GM19023 (cell line): ENCODE measurements around the gene POR.
"Not testable (repeated sequence)": the region's sequence is repeated elsewhere in the genome, so short reads cannot be mapped to it uniquely, and the experiment has no call there.

Source experiments
- ATAC-seq: cut with Tn5 transposase; IDR thresholded peaks from one replicate; pipeline ENCODE4 v1.9.1; 2021; ENCODE audit warnings: mild to moderate bottlenecking, moderate library complexity; ENCODE audit not compliant: unreplicated experiment

Gene POR

GRCh38 chr7:75884476-75884875, 30.5 kb upstream of the POR start:
- no peak for ATAC-seq

- no peak for ATAC-seq
These were observed 29.9 kb upstream of the POR start for GRCh38 chr7:75885036-75885435.

DNA sequence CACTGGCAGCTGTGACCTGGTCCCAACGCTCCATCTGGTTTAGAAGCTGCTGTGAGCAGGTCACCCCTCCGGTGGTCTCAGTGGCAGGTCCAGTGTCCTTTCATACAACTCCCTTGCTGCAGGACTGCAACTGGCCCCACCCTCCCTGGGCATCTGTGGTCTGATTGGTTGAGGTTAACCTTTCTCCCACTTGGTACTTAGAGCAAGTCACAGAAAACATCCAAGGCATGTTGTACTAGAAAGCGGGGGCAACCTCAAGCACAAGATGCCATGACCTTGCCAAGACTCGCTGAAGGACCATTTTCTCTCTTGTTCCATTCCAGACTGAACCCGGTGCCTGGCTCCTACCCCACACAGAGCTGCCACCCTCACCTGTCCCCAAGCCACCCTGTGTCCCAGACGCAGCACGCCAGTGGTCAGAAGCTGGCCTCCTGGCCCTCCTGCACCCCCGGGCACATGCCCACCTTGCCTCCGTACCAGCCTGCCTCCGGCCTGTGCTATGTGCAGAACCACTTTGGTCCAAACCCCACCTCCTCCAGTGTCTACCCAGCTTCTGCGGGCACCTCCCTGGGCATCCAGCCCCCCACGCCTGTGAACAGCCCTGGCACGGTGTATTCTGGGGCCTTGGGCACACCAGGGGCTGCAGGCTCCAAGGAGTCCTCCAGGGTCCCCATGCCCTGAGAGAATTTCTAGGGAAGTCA, 27.1 kb upstream of the POR start:
- ATAC-seq = no peak

- no peak for ATAC-seq
These were observed 26.3 kb upstream of the POR start for GRCh38 chr7:75888464-75889222.

DNA sequence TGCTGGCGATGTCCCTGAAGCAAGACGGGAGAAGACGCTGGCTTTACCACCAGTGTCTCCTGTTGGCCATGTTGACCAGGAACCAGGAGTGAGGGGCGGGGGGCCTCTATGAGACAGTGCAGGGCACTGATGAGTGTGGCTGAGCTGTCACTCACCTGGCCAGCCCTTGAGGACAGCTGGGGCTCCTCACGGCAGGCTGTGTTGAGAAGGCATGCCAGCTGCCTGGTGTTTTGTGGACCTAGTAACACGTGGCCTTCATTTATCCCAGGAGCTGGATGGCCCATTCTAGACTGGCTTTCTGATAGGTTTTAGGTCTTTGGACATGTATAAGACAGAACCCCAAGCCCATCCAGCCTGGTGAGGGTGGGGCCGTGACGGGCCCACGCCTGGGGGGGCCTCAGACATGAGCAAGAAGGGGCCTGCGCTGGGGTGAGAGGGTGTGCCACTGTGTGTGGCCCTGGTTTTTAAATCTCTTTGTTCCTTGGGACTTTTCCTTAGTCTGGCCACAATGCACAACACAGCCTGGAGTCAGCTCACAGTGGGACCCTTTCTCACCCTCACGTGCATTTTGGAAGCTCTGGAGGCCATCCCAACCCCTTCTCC, 25.6 kb upstream of the POR start:
- ATAC-seq = no peak

- no peak for ATAC-seq
These were observed 25.1 kb upstream of the POR start for GRCh38 chr7:75889826-75890225.

DNA sequence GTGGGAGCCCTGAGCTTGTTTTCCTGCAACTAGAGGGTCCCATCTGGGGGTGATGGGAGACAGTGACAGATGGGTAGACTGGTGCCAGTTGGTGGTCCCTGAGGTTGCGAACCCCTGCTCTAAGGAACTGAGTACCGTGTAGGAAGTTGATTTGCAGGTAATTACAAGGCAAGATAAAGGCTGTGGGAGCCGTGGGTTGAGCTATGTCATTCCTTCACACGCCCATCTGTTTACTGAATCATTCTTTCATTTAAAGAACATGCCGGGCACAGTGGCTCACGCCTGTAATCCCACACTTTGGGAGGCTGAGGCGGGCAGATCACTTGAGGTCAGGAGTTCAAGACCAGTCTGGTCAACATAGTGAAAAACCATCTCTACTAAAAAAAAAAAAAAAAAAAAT, 23.7 kb upstream of the POR start:
- ATAC-seq = not testable (repeated sequence)

DNA sequence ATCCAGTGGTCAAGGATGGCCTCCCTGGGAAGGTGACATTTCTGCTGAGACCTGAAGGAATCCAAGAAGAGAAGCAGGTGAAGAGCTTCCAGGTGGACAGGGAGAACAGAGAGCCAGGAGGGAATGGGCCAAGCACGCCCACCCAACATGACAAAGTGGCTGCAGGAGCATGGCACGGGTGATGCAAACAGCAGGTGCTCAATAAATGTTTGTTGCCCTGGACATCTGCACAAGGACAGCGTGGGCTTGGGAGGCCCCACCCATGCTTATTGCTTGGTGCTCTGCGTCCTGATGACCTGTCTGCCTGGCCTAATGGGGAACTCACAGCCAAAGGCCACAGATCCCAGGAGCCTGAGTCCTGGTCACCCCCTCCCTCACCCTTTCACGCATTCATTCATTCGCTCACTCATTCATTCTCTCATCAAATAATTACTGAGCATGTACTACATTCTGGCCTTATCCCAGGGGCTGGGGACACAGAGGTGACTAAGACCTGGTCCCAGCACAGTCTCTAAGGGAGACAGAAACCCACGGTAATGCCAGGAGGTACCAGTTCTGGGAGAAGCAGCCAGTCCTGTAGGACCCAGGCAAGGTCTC, 23.0 kb upstream of the POR start:
- ATAC-seq = no peak

DNA sequence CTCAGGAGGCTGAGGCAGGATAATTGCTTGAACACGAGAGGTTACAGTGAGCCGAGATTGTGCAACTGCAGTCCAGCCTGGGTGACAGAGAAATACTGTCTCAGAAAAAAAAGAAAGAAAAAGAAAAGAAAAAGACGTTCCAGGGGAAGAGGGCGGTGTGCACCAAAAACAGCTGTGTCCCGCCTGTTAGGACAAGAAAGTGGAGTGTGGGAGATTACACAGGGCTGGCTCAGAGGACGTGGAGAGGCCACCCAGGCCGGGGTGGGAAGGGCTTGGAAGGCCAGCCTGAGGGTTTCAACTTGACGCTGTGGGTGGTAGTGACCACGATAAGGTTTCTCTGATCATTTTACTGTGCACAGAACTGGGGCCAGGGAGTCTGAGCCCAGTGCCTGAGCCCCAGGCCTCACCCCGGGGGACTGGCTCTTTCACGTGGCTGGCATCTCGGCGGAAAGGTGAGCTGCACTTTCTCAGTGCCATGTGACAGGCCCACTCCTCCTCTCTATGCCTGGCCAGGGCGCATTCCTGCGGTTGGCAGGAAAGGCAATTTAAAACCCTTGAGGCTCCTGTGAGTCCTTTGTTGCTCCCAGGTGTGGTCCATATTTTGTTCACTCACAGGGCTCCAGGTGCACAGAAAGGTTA, 22.2 kb upstream of the POR start:
- no peak for ATAC-seq

DNA sequence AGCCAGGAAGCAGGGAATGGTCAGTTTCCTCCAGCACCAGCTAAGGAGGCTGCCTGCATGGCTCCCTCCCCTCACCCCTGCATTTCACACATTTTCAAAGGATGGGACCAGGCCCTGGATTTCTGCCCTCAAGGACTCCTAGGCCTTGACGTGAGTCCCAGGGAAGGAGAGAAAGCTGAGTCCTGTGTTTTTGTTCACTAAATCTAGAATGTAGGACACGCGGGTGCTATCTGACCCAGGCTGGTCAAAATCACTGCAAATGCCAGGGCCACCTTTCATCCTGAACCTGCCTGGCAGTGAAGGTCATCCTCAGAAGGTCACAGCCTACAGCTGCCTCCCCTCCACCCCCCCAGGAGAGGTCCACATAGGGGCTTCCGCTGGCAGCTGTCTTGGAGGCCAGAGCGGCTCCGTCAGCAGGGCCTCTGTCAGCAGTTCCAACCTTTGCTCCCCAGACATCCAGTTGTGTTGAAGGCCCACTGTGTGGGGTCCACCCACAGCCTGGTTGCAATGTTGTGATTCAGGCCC, 18.1 kb upstream of the POR start:
- ATAC-seq = no peak

DNA sequence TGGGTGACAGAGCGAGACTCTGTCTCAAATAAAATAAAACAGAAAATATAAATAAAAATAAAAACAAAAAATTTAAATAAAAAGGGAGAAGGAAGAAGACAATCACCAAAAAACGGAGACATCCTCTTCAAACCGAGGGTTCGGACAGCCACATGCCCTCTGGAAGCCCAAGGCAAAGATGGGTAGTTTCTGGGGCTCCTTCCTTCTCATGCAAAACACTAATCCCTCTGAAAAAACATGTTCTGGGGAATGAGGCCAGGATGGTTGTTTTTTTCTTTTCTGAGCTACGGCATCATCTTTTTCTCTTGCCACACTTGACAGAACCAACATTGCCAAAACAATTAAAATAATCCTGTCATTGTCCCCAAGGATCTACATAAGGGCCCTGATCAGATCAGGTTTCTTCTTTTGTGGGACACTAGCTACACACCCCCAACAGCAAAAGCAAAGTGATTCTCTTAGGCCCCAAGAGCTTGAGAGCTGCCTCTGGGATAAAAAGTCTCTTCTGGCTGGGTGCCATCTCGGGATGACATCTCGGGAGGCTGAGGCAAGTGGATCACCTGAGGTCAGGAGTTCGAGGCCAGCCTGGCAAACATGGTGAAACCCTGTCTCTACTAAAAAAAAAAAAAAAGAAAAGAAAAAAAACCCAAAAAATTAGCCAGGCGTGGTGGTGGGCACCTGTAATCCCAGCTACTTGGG, 14.2 kb upstream of the POR start:
- ATAC-seq = no peak

GRCh38 chr7:75905785-75906604, 9.0 kb upstream of the POR start:
- ATAC-seq = no peak

DNA sequence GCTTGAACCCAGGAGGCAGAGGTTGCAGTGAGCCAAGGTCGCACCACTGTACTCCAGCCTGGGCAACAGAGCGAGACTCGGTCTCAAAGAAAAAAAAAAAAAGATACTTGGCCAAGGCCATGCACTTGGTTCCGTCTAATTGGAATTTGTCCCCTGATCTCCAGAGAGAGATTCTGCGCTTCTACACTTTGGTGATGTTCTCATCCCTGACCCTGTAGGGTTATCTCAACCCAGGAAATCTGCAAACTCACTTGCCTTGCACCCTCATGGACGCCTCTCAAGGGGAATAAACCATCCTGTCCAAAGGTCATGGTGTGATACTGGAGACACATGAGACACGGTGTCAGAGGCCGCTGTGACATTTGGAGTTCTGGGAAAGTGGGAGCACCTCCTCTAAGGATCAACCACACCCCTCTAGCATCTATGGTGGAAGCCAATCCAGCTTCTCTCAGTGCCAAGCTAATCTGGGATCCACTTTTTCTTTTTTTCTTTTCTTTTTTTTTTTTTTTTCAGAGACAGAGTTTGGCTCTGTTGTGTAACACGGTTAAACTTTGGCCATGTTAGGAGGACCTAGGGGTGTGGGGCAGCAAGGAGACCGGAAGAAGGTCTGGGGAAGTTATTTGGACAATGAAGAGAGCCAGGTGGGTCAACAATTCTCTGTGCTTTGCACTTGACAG, 7.8 kb upstream of the POR start:
- no peak for ATAC-seq

DNA sequence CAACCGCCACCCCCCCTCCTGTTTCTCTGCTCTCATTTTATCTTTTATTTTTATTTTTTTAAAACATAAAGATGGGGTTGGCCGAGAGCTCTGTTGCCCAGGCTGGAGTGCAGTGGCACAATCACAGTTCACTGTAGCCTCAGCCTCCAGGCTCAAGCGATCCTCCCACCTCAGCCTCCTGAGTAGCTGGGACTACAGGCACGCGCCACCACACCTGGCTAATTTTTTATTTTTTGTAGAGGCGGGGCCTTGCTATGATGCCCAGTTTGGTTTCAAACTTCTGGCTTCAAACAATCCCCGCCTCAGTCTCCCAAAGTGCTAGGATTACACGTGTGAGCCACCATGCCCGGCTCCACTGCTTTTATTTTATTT, 7.3 kb upstream of the POR start:
- ATAC-seq = not testable (repeated sequence)

- ATAC-seq = no peak
These were observed 5.3 kb upstream of the POR start for GRCh38 chr7:75909521-75910132.

DNA sequence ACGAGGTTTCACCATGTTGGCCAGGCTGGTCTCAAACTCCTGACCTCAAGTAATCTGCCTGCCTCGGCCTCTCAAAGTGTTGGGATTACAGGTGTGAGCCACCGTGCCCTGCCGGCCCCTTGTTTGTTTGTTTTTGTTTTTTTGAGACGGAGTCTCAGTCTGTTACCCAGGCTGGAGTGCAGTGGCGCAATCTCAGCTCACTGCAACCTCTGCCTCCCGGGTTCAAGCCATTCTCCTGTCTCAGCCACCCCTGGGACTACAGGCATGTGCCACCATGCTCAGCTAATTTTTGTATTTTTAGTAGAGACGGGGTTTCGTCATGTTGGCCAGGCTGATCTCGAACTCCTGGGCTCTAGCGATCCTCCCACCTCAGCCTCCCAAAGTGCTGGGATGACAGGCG, 3.8 kb upstream of the POR start:
- not testable (repeated sequence) for ATAC-seq

- no peak for ATAC-seq
These were observed 1.5 kb upstream of the POR start for GRCh38 chr7:75913437-75913836.

DNA sequence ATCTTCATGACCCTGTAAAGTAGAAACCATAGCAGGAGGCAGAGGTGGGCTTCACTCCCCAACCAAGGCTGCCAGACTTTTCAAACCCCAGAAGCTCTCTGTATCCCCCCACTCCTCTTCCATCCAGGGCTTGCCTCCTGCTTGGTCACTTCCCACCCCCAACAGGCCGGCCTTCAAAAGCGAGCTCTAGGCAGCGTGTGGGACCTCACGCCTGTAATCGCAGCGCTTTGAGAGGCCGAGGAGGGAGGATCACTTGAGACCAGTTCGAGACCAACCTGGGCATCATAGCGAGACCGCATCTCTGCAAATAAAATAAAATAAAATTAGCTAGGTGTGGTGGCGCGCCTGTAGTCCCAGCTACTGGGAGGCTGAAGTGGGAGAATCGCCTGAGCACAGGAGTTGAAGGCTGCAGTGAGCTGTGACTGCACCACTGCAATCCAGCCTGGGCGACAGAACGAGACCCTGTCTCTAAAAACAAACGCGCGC, 743 bp upstream of the POR start:
- no peak for ATAC-seq
